ENCODE measurements around the gene TACR2. TPM values are rescaled to one million over a fixed set of nuclear protein-coding genes. Genes with fewer than 3 reads are reported as not detected.

The TACR2 gene
- total RNA-seq, 4 donors from 2014 or later, result 0.36 to 0.49 TPM; not detected in 2

DNA sequence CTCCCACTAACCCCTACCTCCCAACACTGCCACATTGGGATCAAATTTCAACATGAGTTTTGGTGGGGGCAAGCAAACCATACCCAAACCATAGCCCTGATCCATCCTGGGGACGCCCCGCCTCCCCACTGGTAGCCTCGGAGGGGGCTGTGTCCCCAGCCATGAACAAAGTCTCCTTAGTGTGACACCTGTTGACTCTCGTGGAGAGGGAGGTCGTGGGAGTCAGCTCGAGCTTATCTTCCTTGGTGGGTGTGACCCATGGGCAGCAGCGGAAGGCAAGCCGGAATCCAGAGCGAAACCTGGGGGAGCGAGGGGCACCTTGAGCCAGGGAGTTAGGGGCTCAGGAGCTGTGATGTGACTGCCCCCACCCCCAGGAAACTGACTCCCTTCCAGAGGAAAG is 11.9 kb downstream of the TACR2 start:
- intact Hi-C loops (cut with DNase I; ENCODE audit: low total_unique reads), result loop anchor here (5.0 kb wide), 2 partner anchors 167 to 233 kb away; no protein-coding TSS in a partner anchor
- H3K27me3 ChIP-seq, result no peaks in the 10 kb centered on the region
- in situ Hi-C loops (cut with MboI; ENCODE audit: low sequenced_read_pairs in 4 of 4), result loop anchor here in 1 of 4 donors (25.0 kb wide), 1 partner anchor 417 kb away; the partner anchor contains the start of gene KIFBP
- no peak overlapping the region for H3K4me3 ChIP-seq
- TF ChIP-seq, protein P1, sequence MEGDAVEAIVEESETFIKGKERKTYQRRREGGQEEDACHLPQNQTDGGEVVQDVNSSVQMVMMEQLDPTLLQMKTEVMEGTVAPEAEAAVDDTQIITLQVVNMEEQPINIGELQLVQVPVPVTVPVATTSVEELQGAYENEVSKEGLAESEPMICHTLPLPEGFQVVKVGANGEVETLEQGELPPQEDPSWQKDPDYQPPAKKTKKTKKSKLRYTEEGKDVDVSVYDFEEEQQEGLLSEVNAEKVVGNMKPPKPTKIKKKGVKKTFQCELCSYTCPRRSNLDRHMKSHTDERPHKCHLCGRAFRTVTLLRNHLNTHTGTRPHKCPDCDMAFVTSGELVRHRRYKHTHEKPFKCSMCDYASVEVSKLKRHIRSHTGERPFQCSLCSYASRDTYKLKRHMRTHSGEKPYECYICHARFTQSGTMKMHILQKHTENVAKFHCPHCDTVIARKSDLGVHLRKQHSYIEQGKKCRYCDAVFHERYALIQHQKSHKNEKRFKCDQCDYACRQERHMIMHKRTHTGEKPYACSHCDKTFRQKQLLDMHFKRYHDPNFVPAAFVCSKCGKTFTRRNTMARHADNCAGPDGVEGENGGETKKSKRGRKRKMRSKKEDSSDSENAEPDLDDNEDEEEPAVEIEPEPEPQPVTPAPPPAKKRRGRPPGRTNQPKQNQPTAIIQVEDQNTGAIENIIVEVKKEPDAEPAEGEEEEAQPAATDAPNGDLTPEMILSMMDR (IDR thresholded peaks at IDR 0.05 in 4 of 5, conservative IDR thresholded peaks at IDR 0.05 in 1 of 5), result no peak
- TF ChIP-seq POLR2A (IDR thresholded peaks at IDR 0.05), result no peak
- DNase-seq, result no peak
- no peak for ATAC-seq
- no peak overlapping the region for H3K27ac ChIP-seq
- peaks cover 0 to 34% of the 10 kb centered on the region in 2 donors for H3K36me3 ChIP-seq
- H3K9me3 ChIP-seq, result no peaks in the 10 kb centered on the region
- peaks cover 17 to 27% of the 10 kb centered on the region in 2 donors for H3K4me1 ChIP-seq

DNA sequence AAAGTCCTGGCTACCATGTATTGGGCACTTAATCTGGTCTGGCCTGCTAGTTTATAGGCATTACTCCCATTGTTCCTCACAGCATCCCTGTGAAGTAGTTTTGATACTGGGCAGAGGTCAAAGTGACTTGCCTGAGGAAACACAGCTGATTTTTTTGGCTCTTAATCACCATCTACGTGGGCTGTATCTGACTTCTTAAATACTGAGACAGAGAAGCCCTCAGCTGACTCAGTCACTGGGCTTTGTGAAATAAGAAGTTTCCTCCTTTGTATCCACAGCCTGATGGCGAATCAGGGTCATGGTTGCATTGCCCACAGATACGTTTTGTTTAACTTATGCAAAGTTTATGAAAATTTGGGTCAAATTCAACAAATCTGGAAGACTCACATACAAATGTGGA is 13.2 kb downstream of the TACR2 start:
- Histone ChIP-seq H3K27ac (no peak overlapping the region), H3K4me3 (no peak overlapping the region), H3K27me3 (no peaks in the 10 kb centered on the region), H3K36me3 (peaks cover 0 to 47% of the 10 kb centered on the region in 2 donors), H3K4me1 (peaks cover 10 to 21% of the 10 kb centered on the region in 2 donors), H3K9me3 (no peaks in the 10 kb centered on the region)
- ATAC-seq (no peak), DNase-seq (no peak)
- in situ Hi-C loops (cut with MboI; ENCODE audit: low sequenced_read_pairs in 4 of 4) (loop anchor here in 1 of 4 donors (25.0 kb wide), 1 partner anchor 416 kb away; the partner anchor contains the start of gene KIFBP), intact Hi-C loops (cut with DNase I; ENCODE audit: low total_unique reads) (no loop called here)
- TF ChIP-seq, protein P1 (IDR thresholded peaks at IDR 0.05 in 4 of 5, conservative IDR thresholded peaks at IDR 0.05 in 1 of 5), result no peak
- no peak for TF ChIP-seq POLR2A (IDR thresholded peaks at IDR 0.05)

GRCh38 chr10:69403066-69403465 is 13.7 kb downstream of the TACR2 start:
- H3K4me1 ChIP-seq, result peaks cover 6 to 17% of the 10 kb centered on the region in 2 donors
- in situ Hi-C loops (cut with MboI; ENCODE audit: low sequenced_read_pairs in 4 of 4), result loop anchor here in 1 of 4 donors (25.0 kb wide), 1 partner anchor 416 kb away; the partner anchor contains the start of gene KIFBP
- H3K36me3 ChIP-seq, result peaks cover 0 to 52% of the 10 kb centered on the region in 2 donors
- H3K27me3 ChIP-seq, result no peaks in the 10 kb centered on the region
- no peak overlapping the region for H3K27ac ChIP-seq
- H3K4me3 ChIP-seq, result no peak overlapping the region
- no peak for ATAC-seq
- intact Hi-C loops (cut with DNase I; ENCODE audit: low total_unique reads), result no loop called here
- no peak for TF ChIP-seq POLR2A (IDR thresholded peaks at IDR 0.05)
- TF ChIP-seq, protein P1 (IDR thresholded peaks at IDR 0.05 in 4 of 5, conservative IDR thresholded peaks at IDR 0.05 in 1 of 5), result no peak
- no peak for DNase-seq
- no peaks in the 10 kb centered on the region for H3K9me3 ChIP-seq

DNA sequence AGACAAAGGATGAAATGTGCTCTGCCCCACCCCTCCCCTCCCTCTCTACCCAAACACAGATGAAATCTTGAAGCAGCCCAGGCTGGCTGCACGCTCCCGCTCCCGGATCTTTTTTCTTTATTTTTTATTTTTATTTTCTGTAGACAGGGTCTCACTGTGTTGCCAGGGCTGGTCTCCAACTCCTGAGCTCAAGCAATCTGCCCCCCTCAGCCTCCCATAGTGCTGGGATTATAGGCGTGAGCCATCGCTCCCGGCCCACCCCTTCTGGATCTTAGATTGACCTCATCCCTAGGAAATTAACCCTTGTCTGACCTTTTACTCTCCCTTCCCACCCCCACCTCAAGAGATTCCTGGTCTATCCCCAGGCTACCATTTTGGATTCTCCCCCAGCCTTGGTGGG is 14.3 kb downstream of the TACR2 start:
- no peak overlapping the region for H3K4me3 ChIP-seq
- DNase-seq (no peak), ATAC-seq (no peak)
- intact Hi-C loops (cut with DNase I; ENCODE audit: low total_unique reads) (no loop called here), in situ Hi-C loops (cut with MboI; ENCODE audit: low sequenced_read_pairs in 4 of 4) (loop anchor here in 1 of 4 donors (25.0 kb wide), 1 partner anchor 415 kb away; the partner anchor contains the start of gene KIFBP)
- peaks cover 4 to 12% of the 10 kb centered on the region in 2 donors for H3K4me1 ChIP-seq
- H3K36me3 ChIP-seq, result peaks cover 0 to 58% of the 10 kb centered on the region in 2 donors
- TF ChIP-seq POLR2A (IDR thresholded peaks at IDR 0.05), result no peak
- no peak overlapping the region for H3K27ac ChIP-seq
- H3K9me3 ChIP-seq, result no peaks in the 10 kb centered on the region
- H3K27me3 ChIP-seq, result no peaks in the 10 kb centered on the region

- TF ChIP-seq, protein P1 (IDR thresholded peaks at IDR 0.05 in 4 of 5, conservative IDR thresholded peaks at IDR 0.05 in 1 of 5), result no peak
- TF ChIP-seq POLR2A (IDR thresholded peaks at IDR 0.05), result no peak
- intact Hi-C loops (cut with DNase I; ENCODE audit: low total_unique reads), result no loop called here
- H3K9me3 ChIP-seq, result no peaks in the 10 kb centered on the region
- peaks cover 0 to 2% of the 10 kb centered on the region in 2 donors for H3K4me1 ChIP-seq
- no peak overlapping the region for H3K4me3 ChIP-seq
- H3K36me3 ChIP-seq, result peaks cover 0 to 67% of the 10 kb centered on the region in 2 donors
- ATAC-seq, result no peak
- no peaks in the 10 kb centered on the region for H3K27me3 ChIP-seq
- in situ Hi-C loops (cut with MboI; ENCODE audit: low sequenced_read_pairs in 4 of 4), result loop anchor here in 1 of 4 donors (25.0 kb wide), 1 partner anchor 414 kb away; the partner anchor contains the start of gene KIFBP
- DNase-seq, result no peak
- H3K27ac ChIP-seq, result no peak overlapping the region
Observed at GRCh38 chr10:69401416-69401815, 15.3 kb downstream of the TACR2 start.
